WTC11 (cell line): ENCODE data around the gene BCL11B. TPM values are rescaled to one million over a fixed set of nuclear protein-coding genes. Genes with fewer than 3 reads are reported as not detected.

Experiments
- ATAC-seq: fragments of 200-7000 bp; cut with Tn5 transposase; 2 replicates; pipeline ENCODE4 v1.10.0; 2021; ENCODE audit warnings: mild to moderate bottlenecking, moderate library complexity
- CTCF ChIA-PET: fragments of 300-600 bp; sonication (Branson Sonifier 250); formaldehyde crosslinking; loops from one replicate; lab custom pipeline; 2021; ENCODE audit warnings: antibody characterized with exemption; lab: Charles Lee
- POLR2A ChIA-PET: fragments of 350-600 bp; sonication (Branson Sonifier 250); formaldehyde crosslinking; loops from one replicate; lab custom pipeline; 2021; ENCODE audit warnings: antibody characterized with exemption; lab: Charles Lee
- DNase-seq: peaks from one replicate; pipeline ENCODE4 v3.0.0; 2021; ENCODE audit warnings: low spot score
- H3K27ac Mint-ChIP-seq: 2 replicates; pipeline ENCODE4 v1.8.0; 2021; ENCODE audit warnings: mixed read lengths
- H3K27me3 Mint-ChIP-seq: 2 replicates; pipeline ENCODE4 v1.8.0; 2021; ENCODE audit warnings: low read depth, mild to moderate bottlenecking, moderate library complexity, mixed read lengths
- H3K36me3 Mint-ChIP-seq: 2 replicates; pipeline ENCODE4 v1.8.0; 2021; ENCODE audit warnings: mixed read lengths
- H3K4me1 Mint-ChIP-seq: 2 replicates; pipeline ENCODE4 v1.8.0; 2022; ENCODE audit warnings: mixed read lengths
- H3K4me3 Mint-ChIP-seq: 2 replicates; pipeline ENCODE4 v1.8.0; 2021; ENCODE audit warnings: mild to moderate bottlenecking, moderate library complexity, mixed read lengths
- H3K9me3 Mint-ChIP-seq: 2 replicates; pipeline ENCODE4 v1.8.0; 2021; ENCODE audit warnings: mixed read lengths
- CREB1 ChIP-seq: sonication (generic); formaldehyde crosslinking; IDR thresholded peaks from 2 replicates; pipeline ENCODE4 v1.8.0; 2023; ENCODE audit warnings: mild to moderate bottlenecking, missing genetic modification reagents
- ELF4 ChIP-seq: sonication (generic); formaldehyde crosslinking; IDR thresholded peaks from 2 replicates; pipeline ENCODE4 v1.8.1; 2022; ENCODE audit warnings: low read depth, mild to moderate bottlenecking, moderate library complexity, missing genetic modification reagents
- ESRRA ChIP-seq: sonication (generic); formaldehyde crosslinking; IDR thresholded peaks from 2 replicates; pipeline ENCODE4 v1.8.1; 2022; ENCODE audit warnings: mild to moderate bottlenecking, missing genetic modification reagents, borderline replicate concordance
- FOXP1 ChIP-seq: sonication (generic); formaldehyde crosslinking; IDR thresholded peaks from 2 replicates; pipeline ENCODE4 v1.8.0; 2022; ENCODE audit warnings: missing genetic modification reagents, mild to moderate bottlenecking, moderate library complexity, borderline replicate concordance
- NFATC4 ChIP-seq: fragments of 250-450 bp; sonication (Bioruptor Pico); IDR thresholded peaks from 2 replicates; pipeline ENCODE4 v1.9.0; 2021; ENCODE audit warnings: mild to moderate bottlenecking
- OVOL2 ChIP-seq: fragments of 250-450 bp; sonication (Bioruptor Pico); IDR thresholded peaks from 2 replicates; pipeline ENCODE4 v1.9.0; 2021; ENCODE audit warnings: mild to moderate bottlenecking, borderline replicate concordance
- PRDM15 ChIP-seq: sonication (generic); formaldehyde crosslinking; IDR thresholded peaks from 2 replicates; pipeline ENCODE4 v1.8.0; 2022; ENCODE audit warnings: missing genetic modification reagents
- RORB ChIP-seq: fragments of 250-450 bp; sonication (Bioruptor Pico); IDR thresholded peaks from 2 replicates; pipeline ENCODE4 v1.9.0; 2021; ENCODE audit warnings: mild to moderate bottlenecking
- TEAD4 ChIP-seq: sonication (generic); formaldehyde crosslinking; IDR thresholded peaks from 2 replicates; pipeline ENCODE4 v1.8.0; 2022; ENCODE audit warnings: mild to moderate bottlenecking, missing genetic modification reagents
- USF2 ChIP-seq: sonication (generic); formaldehyde crosslinking; IDR thresholded peaks from 2 replicates; pipeline ENCODE4 v1.8.1; 2023; ENCODE audit warnings: mild to moderate bottlenecking, missing genetic modification reagents, moderate library complexity
- ZBTB43 ChIP-seq: sonication (generic); formaldehyde crosslinking; IDR thresholded peaks from 2 replicates; pipeline ENCODE4 v1.8.1; 2023; ENCODE audit warnings: mild to moderate bottlenecking, missing genetic modification reagents
- ZNF138 ChIP-seq: sonication (generic); formaldehyde crosslinking; conservative IDR thresholded peaks from 2 replicates; pipeline ENCODE4 v1.8.1; 2022; ENCODE audit warnings: mild to moderate bottlenecking, moderate library complexity, missing genetic modification reagents
- ZNF232 ChIP-seq: sonication (generic); formaldehyde crosslinking; IDR thresholded peaks from 2 replicates; pipeline ENCODE4 v1.8.0; 2022; ENCODE audit warnings: mild to moderate bottlenecking, missing genetic modification reagents
- ZNF317 ChIP-seq: sonication (generic); formaldehyde crosslinking; IDR thresholded peaks from 2 replicates; pipeline ENCODE4 v1.8.1; 2023; ENCODE audit warnings: low read depth, mild to moderate bottlenecking, moderate library complexity, missing genetic modification reagents, borderline replicate concordance
- total RNA-seq: library from RNA; stranded (reverse); gene quantifications from 3 replicates; pipeline ENCODE4 v1.2.3, GENCODE V29; 2021
- TF ChIP-seq, protein P1 (sequence below): fragments of 250-450 bp; sonication (Bioruptor Pico); IDR thresholded peaks from 2 replicates; pipeline ENCODE4 v1.9.0; 2021; ENCODE audit warnings: mild to moderate bottlenecking
- TF ChIP-seq, protein P2 (sequence below): sonication (generic); formaldehyde crosslinking; IDR thresholded peaks from 2 replicates; pipeline ENCODE4 v1.8.1; 2022; ENCODE audit warnings: low read depth, missing genetic modification reagents, borderline replicate concordance
- TF ChIP-seq, protein P3 (sequence below): sonication (generic); formaldehyde crosslinking; IDR thresholded peaks from 2 replicates; pipeline ENCODE4 v1.8.1; 2022; ENCODE audit warnings: mild to moderate bottlenecking, missing genetic modification reagents, moderate library complexity, borderline replicate concordance

Gene BCL11B
- total RNA-seq, 1 experiment from 2014 or later = 9.1 TPM

DNA sequence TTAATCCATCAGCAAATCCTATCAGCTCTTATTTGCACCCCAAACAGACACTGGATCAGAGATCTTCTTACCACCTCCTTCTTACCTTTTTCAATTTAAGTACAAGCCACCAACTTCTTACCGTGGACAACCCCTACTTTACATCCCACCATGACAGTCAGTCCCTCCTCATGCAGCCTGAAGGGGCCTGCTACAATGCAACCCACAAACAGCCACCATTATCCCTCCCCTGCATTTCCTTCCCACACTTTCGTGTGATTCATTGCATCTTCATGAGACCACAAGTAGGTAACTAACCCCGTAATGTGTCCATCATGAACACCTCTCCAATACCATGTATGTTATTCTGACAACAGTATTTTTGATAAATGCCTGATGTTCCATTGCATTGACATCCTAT, 108.6 kb downstream of the BCL11B start:
- Mint-ChIP-seq H3K4me3 (no peak overlapping the region), H3K36me3 (no peaks in the 10 kb centered on the region), H3K4me1 (peaks cover 8% of the 10 kb centered on the region; the same call in 1 of the 2 replicates), H3K27ac (no peak overlapping the region), H3K27me3 (no peaks in the 10 kb centered on the region; the same call in 1 of the 2 replicates), H3K9me3 (peaks cover 8% of the 10 kb centered on the region)
- CTCF ChIA-PET = no interaction called here
- DNase-seq = no peak
- TF ChIP-seq RORB (CRISPR knock-in tag) (no peak), PRDM15 (CRISPR knock-in tag) (no peak), CREB1 (CRISPR knock-in tag) (no peak), FOXP1 (no peak), ZNF232 (no peak), ZBTB43 (no peak), USF2 (CRISPR knock-in tag) (no peak), ELF4 (no peak), OVOL2 (CRISPR knock-in tag) (no peak)
- TF ChIP-seq, protein P1, sequence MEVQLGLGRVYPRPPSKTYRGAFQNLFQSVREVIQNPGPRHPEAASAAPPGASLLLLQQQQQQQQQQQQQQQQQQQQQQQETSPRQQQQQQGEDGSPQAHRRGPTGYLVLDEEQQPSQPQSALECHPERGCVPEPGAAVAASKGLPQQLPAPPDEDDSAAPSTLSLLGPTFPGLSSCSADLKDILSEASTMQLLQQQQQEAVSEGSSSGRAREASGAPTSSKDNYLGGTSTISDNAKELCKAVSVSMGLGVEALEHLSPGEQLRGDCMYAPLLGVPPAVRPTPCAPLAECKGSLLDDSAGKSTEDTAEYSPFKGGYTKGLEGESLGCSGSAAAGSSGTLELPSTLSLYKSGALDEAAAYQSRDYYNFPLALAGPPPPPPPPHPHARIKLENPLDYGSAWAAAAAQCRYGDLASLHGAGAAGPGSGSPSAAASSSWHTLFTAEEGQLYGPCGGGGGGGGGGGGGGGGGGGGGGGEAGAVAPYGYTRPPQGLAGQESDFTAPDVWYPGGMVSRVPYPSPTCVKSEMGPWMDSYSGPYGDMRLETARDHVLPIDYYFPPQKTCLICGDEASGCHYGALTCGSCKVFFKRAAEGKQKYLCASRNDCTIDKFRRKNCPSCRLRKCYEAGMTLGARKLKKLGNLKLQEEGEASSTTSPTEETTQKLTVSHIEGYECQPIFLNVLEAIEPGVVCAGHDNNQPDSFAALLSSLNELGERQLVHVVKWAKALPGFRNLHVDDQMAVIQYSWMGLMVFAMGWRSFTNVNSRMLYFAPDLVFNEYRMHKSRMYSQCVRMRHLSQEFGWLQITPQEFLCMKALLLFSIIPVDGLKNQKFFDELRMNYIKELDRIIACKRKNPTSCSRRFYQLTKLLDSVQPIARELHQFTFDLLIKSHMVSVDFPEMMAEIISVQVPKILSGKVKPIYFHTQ (CRISPR knock-in tag) = no peak
- ATAC-seq = no peak
- POLR2A ChIA-PET = interaction anchor here (0.6 kb wide), 1 partner anchor 720 kb away, joined by 3 read pairs; no protein-coding TSS in a partner anchor

- Mint-ChIP-seq H3K27me3 (no peaks in the 10 kb centered on the region; the same call in 1 of the 2 replicates), H3K4me3 (no peak overlapping the region), H3K36me3 (no peaks in the 10 kb centered on the region), H3K27ac (peak overlapping the region; percentile 58; the same call in 1 of the 2 replicates), H3K4me1 (0 out of 2 replicates have a peak, but pooled peaks cover 4% of the 10 kb centered on the region), H3K9me3 (peaks cover 5% of the 10 kb centered on the region; the same call in 1 of the 2 replicates)
- DNase-seq (no peak), ATAC-seq (peak; percentile 43)
- ChIA-PET POLR2A (interaction anchor here (0.5 kb wide), 1 partner anchor 119 kb away, joined by 3 read pairs; no protein-coding TSS in a partner anchor), CTCF (interaction anchor here (0.5 to 0.6 kb wide), 2 partner anchors 19 to 38 kb away, joined by 3 to 4 read pairs; no protein-coding TSS in a partner anchor)
- no peak for TF ChIP-seq TEAD4 (CRISPR knock-in tag)
- TF ChIP-seq ZNF138 (CRISPR knock-in tag) = no peak
- TF ChIP-seq, protein P2, sequence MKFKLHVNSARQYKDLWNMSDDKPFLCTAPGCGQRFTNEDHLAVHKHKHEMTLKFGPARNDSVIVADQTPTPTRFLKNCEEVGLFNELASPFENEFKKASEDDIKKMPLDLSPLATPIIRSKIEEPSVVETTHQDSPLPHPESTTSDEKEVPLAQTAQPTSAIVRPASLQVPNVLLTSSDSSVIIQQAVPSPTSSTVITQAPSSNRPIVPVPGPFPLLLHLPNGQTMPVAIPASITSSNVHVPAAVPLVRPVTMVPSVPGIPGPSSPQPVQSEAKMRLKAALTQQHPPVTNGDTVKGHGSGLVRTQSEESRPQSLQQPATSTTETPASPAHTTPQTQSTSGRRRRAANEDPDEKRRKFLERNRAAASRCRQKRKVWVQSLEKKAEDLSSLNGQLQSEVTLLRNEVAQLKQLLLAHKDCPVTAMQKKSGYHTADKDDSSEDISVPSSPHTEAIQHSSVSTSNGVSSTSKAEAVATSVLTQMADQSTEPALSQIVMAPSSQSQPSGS (CRISPR knock-in tag) = no peak
- no peak for TF ChIP-seq ESRRA
- TF ChIP-seq NFATC4 (CRISPR knock-in tag) = no peak
- TF ChIP-seq, protein P1 (CRISPR knock-in tag) = no peak
- TF ChIP-seq ZNF317 = no peak
- TF ChIP-seq, protein P3, sequence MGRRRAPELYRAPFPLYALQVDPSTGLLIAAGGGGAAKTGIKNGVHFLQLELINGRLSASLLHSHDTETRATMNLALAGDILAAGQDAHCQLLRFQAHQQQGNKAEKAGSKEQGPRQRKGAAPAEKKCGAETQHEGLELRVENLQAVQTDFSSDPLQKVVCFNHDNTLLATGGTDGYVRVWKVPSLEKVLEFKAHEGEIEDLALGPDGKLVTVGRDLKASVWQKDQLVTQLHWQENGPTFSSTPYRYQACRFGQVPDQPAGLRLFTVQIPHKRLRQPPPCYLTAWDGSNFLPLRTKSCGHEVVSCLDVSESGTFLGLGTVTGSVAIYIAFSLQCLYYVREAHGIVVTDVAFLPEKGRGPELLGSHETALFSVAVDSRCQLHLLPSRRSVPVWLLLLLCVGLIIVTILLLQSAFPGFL = no peak
These were observed 112.4 kb downstream of the BCL11B start for GRCh38 chr14:99159341-99160340.
